ENCODE data around the gene NDUFB4.
"Not testable (repeated sequence)": the region's sequence is repeated elsewhere in the genome, so short reads cannot be mapped to it uniquely, and the experiment has no call there.

The NDUFB4 gene

DNA sequence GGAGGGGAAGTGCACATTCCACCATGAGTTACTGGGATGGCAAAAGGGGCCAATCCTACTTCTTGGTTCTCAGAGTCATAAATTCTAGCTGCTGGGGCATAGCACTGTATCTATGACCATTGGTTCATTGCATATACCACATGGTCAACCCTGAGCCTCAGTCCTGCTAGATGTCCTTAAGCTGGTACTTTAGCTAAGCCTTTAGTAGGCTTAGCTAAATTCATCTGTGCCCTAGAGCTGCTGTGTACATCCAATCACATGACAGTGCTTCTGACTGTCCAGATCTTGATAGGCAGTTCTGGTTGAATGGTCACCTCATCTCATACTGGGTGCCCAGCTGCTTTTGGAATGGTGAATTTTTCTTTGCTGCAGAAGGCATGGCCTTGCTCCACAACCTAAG is 8.2 kb downstream of the NDUFB4 start:
- H3K4me3 ChIP-seq (ENCODE audit: low read depth, low read length), result no peak overlapping the region
- no peak for DNase-seq (ENCODE audit: low read depth)
- no peak for TF ChIP-seq CTCF (IDR thresholded peaks at IDR 0.05; ENCODE audit: low read depth, low read length, missing control alignments)

GRCh38 chr3:120604784-120605183 is 8.6 kb downstream of the NDUFB4 start:
- no peak overlapping the region for H3K4me3 ChIP-seq (ENCODE audit: low read depth, low read length)
- DNase-seq (ENCODE audit: low read depth), result no peak
- TF ChIP-seq CTCF (IDR thresholded peaks at IDR 0.05; ENCODE audit: low read depth, low read length, missing control alignments), result no peak

- DNase-seq (ENCODE audit: low read depth), result no peak
- no peak overlapping the region for H3K4me3 ChIP-seq (ENCODE audit: low read depth, low read length)
- no peak for TF ChIP-seq CTCF (IDR thresholded peaks at IDR 0.05; ENCODE audit: low read depth, low read length, missing control alignments)
Observed at GRCh38 chr3:120608506-120608905, 12.4 kb downstream of the NDUFB4 start.

DNA sequence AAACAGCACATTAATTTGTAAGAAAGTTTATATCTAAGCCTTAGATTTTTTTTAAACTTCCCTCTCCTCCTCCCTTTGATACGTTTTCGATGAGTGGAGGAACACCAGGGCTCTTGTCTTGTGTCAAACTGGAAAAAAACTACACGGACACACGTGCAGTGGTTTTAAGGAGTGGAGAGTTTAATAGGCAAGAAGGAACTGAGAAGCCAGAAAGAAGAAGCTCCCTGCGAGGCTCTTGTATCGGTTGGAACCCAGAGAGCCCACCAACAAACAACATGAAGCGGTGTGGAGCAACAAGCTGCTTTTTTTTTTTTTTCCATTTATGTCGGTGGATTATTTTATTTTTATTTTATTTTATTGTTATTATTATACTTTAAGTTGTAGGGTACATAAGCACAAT is 18.6 kb downstream of the NDUFB4 start:
- H3K4me3 ChIP-seq (ENCODE audit: low read depth, low read length), result no peak overlapping the region
- no peak for DNase-seq (ENCODE audit: low read depth)
- TF ChIP-seq CTCF (IDR thresholded peaks at IDR 0.05; ENCODE audit: low read depth, low read length, missing control alignments), result no peak

DNA sequence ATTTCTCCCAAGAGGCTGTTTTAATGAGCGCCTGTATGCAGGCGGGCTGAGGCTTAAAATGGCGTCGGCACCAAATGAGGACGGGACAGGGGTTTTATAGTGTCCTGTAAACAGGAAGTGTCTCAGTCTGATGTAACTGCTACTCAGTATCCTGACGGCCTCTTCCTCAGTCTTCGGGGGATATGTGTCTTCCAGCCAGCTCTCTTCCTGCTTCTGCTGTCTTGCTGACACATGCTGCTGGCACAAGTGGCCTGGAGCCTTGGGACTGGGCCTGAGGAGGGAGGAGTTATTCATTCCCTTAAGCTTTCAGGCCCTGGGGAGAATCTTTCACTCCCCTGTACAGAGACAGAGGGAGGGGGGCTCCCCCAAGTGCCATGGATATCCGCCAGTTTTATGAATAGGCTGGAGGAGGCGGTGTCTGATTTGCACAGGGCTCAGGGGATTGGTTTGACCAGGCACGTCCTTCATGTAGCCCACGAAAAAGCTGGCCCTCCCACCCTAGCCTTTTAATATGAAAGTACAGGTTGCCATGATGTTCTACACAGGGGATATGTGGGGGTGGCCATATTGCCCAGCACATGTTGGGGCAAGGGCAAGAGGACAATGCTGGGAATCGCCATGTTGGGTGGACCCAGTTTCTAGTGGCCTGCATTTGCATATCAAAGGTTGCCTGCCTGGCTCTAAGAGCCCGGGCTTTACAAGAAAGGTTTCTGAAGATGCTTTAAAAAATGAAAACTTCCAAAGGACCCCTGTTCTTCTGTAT is 19.9 kb downstream of the NDUFB4 start:
- TF ChIP-seq CTCF (IDR thresholded peaks at IDR 0.05; ENCODE audit: low read depth, low read length, missing control alignments), result no peak
- DNase-seq (ENCODE audit: low read depth), result no peak
- no peak overlapping the region for H3K4me3 ChIP-seq (ENCODE audit: low read depth, low read length)

- not testable (repeated sequence) for DNase-seq (ENCODE audit: low read depth); H3K4me3 ChIP-seq (ENCODE audit: low read depth, low read length)
Observed at GRCh38 chr3:120616745-120617144, 20.6 kb downstream of the NDUFB4 start.

DNA sequence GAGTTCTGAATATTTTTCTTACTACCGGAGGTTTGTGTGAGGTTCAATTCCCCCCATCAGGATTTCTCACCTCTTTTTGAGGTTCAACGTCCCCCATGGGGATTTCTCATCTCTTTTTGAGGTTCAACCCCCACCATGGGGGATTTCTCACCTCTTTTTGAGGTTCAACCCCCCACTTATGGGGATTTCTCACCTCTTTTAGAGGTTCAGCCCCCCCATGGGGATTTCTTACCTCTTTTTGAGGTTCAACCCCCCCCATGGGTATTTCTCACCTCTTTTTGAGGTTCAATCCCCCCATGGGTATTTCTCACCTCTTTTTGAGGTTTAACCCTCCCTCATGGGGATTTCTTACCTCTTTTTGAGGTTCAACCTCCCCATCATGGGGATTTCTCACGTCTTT is 26.3 kb downstream of the NDUFB4 start:
- no peak overlapping the region for H3K4me3 ChIP-seq (ENCODE audit: low read depth, low read length)
- no peak for TF ChIP-seq CTCF (IDR thresholded peaks at IDR 0.05; ENCODE audit: low read depth, low read length, missing control alignments)
- DNase-seq (ENCODE audit: low read depth), result no peak
